Stimulated activated CD4-positive, alpha-beta T cell treated with anti-CD3 and anti-CD28 coated beads, Interleukin-1b, Interleukin-23, amount 100 ng/mL, for 4 hours (primary cell): ENCODE data around the gene ARMC5.
"Not testable (repeated sequence)": the region's sequence is repeated elsewhere in the genome, so short reads cannot be mapped to it uniquely, and the experiment has no call there.

Experiments
- DNase-seq, 2 donors: peaks; one replicate each; pipeline ENCODE4 v3.0.0-alpha.2; 2020; ENCODE audit warnings: low read depth in 2 of 2

Gene ARMC5

DNA sequence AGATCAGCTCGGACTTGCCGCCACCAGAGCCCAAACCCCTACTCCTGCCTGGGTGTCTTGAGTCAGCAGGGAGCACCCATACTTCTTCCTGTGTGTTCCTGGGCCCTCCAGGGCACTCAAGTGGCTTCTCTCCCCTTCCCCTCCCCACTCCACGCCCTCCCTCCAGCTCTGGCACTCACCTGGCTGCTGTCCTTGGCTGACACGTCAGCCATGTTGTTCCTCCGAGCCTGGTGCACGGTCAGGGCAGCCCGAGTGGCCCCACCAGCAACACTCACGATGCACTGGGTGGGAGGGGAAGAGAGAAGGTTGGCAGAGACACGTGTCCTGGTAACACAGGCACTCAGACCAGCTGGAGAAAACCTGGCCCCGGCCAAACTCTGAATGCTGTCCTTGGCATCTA is 37.4 kb downstream of the ARMC5 start:
- no peak for DNase-seq

GRCh38 chr16:31498493-31498892 is 39.2 kb downstream of the ARMC5 start:
- no peak for DNase-seq

GRCh38 chr16:31499928-31500327 is 40.6 kb downstream of the ARMC5 start:
- DNase-seq = no peak

GRCh38 chr16:31501226-31501965 is 42.1 kb downstream of the ARMC5 start:
- no peak for DNase-seq

- no peak for DNase-seq
These were observed 42.7 kb downstream of the ARMC5 start for GRCh38 chr16:31501966-31502348.

GRCh38 chr16:31502981-31503380 is 43.7 kb downstream of the ARMC5 start:
- no peak for DNase-seq

GRCh38 chr16:31503555-31503954 is 44.3 kb downstream of the ARMC5 start:
- DNase-seq = not testable (repeated sequence)

DNA sequence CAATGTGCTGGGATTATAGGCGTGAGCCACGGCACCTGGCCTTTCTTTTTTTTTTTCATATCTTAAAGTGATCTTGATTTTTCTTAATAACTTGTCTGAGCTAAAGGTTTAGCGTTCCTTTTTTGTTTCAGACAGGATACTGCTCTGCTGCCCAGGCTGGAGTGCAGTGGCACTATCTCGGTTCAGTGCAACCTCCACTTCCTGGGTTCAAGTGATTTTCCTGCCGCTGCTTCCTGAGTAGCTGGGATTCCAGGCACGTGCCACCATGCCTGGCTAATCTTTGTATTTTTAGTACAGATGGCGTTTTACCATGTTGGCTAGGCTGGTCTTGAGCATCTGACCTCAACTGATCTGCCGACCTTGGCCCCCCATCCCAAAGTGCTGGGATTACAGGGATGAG is 44.9 kb downstream of the ARMC5 start:
- no peak for DNase-seq

DNA sequence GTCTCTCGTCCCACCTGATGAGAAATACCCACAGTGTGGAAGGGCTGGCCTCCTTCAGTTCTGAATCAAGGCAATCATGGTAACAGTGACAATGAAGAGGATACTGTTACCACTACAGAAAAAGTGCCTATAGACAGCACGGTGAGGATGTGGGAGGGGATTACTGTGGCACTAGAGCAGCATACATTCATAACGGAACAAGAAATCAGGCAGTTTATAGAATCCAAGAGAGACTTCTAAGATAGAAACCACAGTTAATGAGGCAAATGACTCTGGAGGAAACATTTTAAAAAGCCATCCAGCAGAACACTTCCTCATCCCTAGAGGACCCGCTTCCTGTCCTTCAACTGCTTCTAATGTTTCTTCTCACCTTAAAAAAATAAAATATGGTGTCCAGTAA is 46.2 kb downstream of the ARMC5 start:
- DNase-seq = no peak

- no peak for DNase-seq
These were observed 48.3 kb downstream of the ARMC5 start for GRCh38 chr16:31507617-31507928.

- peak; percentile 69 to 83 for DNase-seq
These were observed 48.8 kb downstream of the ARMC5 start, which contains the start of gene RUSF1 for GRCh38 chr16:31507929-31508705. Gene RUSF1, minus strand, starts transcription at chr16:31508391. Its CDS starts 18 bp downstream, at chr16:31508373.

GRCh38 chr16:31508706-31509195 is 49.5 kb downstream of the ARMC5 start:
- no peak for DNase-seq

- DNase-seq = no peak
These were observed 53.8 kb downstream of the ARMC5 start for GRCh38 chr16:31513126-31513525.

- DNase-seq = no peak
These were observed 54.6 kb downstream of the ARMC5 start for GRCh38 chr16:31513884-31514283.
